Measurements from ENCODE around the gene TPRN. TPM values are rescaled to one million over a fixed set of nuclear protein-coding genes. Genes with fewer than 3 reads are reported as not detected.
"Not testable (repeated sequence)": the region's sequence is repeated elsewhere in the genome, so short reads cannot be mapped to it uniquely, and the experiment has no call there.

TPRN gene, protein sequence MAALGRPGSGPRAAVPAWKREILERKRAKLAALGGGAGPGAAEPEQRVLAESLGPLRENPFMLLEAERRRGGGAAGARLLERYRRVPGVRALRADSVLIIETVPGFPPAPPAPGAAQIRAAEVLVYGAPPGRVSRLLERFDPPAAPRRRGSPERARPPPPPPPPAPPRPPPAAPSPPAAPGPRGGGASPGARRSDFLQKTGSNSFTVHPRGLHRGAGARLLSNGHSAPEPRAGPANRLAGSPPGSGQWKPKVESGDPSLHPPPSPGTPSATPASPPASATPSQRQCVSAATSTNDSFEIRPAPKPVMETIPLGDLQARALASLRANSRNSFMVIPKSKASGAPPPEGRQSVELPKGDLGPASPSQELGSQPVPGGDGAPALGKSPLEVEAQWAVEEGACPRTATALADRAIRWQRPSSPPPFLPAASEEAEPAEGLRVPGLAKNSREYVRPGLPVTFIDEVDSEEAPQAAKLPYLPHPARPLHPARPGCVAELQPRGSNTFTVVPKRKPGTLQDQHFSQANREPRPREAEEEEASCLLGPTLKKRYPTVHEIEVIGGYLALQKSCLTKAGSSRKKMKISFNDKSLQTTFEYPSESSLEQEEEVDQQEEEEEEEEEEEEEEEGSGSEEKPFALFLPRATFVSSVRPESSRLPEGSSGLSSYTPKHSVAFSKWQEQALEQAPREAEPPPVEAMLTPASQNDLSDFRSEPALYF
- 14.0 and 14.8 TPM in 2 replicates for total RNA-seq (2014; rRNA removed; shearing (Covaris generic))

DNA sequence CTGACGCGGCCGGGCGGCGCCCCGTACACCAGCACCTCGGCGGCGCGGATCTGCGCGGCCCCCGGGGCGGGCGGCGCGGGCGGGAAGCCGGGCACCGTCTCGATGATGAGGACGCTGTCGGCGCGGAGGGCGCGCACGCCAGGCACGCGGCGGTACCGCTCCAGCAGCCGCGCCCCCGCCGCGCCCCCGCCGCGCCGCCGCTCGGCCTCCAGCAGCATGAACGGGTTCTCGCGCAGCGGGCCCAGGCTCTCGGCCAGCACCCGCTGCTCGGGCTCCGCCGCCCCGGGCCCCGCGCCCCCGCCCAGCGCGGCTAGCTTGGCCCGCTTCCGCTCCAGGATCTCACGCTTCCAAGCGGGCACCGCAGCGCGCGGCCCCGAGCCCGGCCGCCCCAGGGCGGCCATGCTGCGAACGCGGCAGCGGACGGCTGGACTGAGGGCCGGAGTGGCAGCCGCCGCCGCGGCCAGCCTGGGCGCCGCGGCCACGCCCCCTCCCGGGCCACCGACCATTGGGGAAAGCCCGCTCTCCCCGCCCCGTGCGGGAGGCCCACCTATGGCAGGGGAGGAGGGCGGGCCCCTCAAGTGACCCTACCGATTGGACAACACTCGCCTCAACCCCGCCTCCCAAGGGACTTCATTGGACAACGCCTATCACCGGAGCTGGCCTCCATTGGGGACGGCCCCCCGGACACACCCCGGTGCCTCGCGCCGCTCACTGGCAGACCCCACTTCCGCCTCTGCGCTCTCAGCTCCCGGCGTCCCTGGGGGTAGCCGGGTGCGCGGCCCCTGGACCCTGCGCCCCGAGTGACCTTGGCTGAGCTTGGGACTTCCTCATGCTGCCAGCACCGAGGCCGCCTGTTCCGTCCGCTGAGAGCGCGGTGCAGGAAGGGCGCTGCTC, at the start of gene TPRN:
TPRN (minus strand) TSS at position 431 of the 894 bp plus-strand sequence; CDS start at position 401, 30 bp downstream.
- Histone ChIP-seq H3K4me1 (peaks cover 17% of the 10 kb centered on the region), H3K36me3 (no peaks in the 10 kb centered on the region), H3K27ac (no peak within 1 kb of the TSS), H3K4me3 (peak within 1 kb of the TSS; percentile 58), H3K27me3 (no peaks in the 10 kb centered on the region), H3K9me3 (replicated peaks) (no peaks in the 10 kb centered on the region)
- peak; percentile 100 for DNase-seq

DNA sequence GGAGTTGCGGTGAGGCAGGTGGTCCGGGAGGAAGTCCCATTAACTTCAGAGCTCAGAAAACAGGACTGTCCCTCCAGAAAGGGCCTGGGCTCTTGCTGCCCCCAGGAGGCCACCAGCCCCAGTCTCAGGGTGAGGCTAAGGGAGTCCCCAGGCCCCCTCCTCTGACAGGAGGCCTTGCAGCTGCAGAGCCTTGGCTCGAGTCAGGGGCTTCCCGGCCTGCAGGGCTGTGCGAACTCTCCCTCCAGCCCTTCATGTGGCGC, 47.3 kb upstream of the TPRN start:
- H3K27me3 ChIP-seq: peaks cover 18% of the 10 kb centered on the region
- no peak overlapping the region for H3K27ac ChIP-seq
- H3K36me3 ChIP-seq: peaks cover 10% of the 10 kb centered on the region
- peaks cover 8% of the 10 kb centered on the region; the same call in 1 of the 2 replicates for H3K4me1 ChIP-seq
- H3K4me3 ChIP-seq: no peak overlapping the region
- no peak for DNase-seq
- H3K9me3 ChIP-seq (replicated peaks): no peaks in the 10 kb centered on the region

DNA sequence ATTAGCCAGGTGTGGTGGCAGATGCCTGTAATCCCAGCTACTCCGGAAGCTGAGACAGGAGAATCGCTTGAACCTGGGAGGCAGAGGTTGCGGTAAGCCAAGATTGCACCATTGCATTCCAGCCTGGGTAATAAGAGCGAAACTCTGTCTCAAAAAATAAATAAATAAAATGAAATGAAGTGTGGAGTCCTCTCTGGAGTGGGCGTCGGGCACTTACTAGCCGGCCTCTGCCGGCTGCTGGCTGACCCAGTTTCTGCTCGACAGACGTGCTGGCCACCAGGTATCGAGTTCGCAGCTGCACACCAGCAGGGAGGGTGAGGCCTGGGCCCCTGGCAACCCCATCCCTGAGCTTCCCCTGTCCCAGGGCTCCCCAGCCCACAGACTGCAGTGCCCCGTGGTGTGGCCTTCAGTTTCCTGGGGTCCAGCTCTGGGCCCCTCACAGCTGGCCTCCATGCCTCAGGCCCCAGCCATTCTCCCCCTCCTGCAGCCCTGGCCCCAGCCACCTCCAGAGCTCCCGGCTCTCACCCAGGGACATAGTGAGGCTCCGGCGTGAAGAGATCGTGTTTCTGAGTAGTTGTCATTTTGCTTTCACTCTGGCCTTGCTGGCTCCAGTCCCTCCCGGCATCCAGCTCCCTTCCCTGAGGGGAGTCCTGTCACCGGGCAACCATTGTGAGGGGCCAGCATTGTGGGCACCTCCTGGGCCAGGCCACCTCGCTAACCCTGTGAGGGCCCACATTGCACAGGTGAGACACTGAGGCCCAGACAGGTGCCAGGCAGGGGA, 46.8 kb upstream of the TPRN start:
- no peak overlapping the region for H3K27ac ChIP-seq
- peaks cover 11% of the 10 kb centered on the region; the same call in 1 of the 2 replicates for H3K4me1 ChIP-seq
- H3K36me3 ChIP-seq: peaks cover 15% of the 10 kb centered on the region
- no peak overlapping the region for H3K4me3 ChIP-seq
- DNase-seq: peak in 1 of 2 experiments; percentile 52
- no peaks in the 10 kb centered on the region for H3K9me3 ChIP-seq (replicated peaks)
- H3K27me3 ChIP-seq: peaks cover 18% of the 10 kb centered on the region

DNA sequence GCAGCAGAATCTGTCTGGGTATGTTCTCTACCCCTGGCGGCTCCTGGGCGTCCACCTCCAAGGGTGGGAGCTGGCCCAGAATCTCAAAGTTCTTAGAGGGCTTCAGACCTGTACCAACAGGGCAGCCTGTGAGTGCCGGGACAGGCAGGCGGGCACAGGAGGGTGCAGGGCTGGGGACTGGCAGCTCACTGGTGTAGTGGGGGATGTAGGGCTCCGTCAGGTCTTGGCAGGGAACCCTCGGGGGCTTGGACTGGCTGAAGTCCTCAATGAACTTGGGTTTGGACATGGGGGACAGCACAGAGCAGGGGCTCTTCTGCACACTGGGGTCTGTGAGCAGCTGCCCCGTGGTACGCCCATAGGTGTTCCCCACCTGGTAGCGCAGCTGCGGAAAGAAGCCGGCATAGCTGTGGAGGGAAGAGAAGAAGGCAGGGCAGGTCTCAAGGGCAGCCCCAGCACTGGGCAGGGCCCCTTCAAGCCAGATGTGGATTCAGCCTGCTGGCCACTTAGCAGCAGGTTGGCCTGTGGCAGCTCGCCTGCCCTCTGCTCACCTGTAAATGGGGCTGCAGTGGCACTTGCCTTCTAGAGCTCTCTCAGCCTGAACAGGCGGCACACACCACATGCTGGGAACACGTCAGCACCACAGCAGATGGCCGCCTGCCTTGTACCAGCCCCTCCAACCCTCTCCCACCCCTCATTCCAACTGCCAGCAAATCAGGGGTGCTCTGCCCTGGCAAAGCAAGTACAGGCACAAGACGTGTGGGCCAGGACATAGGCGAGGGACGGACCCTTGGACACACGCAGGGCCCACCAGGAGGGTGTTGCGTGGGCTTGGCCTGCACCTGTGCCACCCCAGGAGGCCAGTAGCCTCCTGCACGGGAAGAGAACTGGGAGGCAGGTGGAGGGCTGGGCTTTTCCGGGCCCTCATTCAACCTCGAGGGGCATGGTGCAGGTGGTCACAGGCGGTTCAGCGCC, 45.2 kb upstream of the TPRN start:
- peaks cover 23% of the 10 kb centered on the region for H3K36me3 ChIP-seq
- peaks cover 11% of the 10 kb centered on the region; the same call in 1 of the 2 replicates for H3K4me1 ChIP-seq
- no peaks in the 10 kb centered on the region for H3K9me3 ChIP-seq (replicated peaks)
- no peak for DNase-seq
- H3K27ac ChIP-seq: no peak overlapping the region
- H3K27me3 ChIP-seq: peaks cover 18% of the 10 kb centered on the region
- H3K4me3 ChIP-seq: no peak overlapping the region

- Histone ChIP-seq H3K4me1 (peaks cover 11% of the 10 kb centered on the region; the same call in 1 of the 2 replicates), H3K4me3 (no peak overlapping the region), H3K27ac (no peak overlapping the region), H3K36me3 (peaks cover 23% of the 10 kb centered on the region), H3K27me3 (peaks cover 14% of the 10 kb centered on the region), H3K9me3 (replicated peaks) (no peaks in the 10 kb centered on the region)
- DNase-seq: no peak
Measured at GRCh38 chr9:137244486-137245449, 44.2 kb upstream of the TPRN start.

GRCh38 chr9:137243626-137244485, 43.3 kb upstream of the TPRN start:
- H3K27ac ChIP-seq: no peak overlapping the region
- no peaks in the 10 kb centered on the region for H3K9me3 ChIP-seq (replicated peaks)
- H3K4me1 ChIP-seq: peaks cover 15% of the 10 kb centered on the region
- DNase-seq: no peak
- peaks cover 8% of the 10 kb centered on the region; the same call in 1 of the 2 replicates for H3K27me3 ChIP-seq
- no peak overlapping the region for H3K4me3 ChIP-seq
- H3K36me3 ChIP-seq: peaks cover 23% of the 10 kb centered on the region

- not testable (repeated sequence) for DNase-seq; H3K27me3 ChIP-seq; H3K27ac ChIP-seq; H3K4me3 ChIP-seq; H3K9me3 ChIP-seq (replicated peaks)
- H3K36me3 ChIP-seq: peaks cover 23% of the 10 kb centered on the region
- H3K4me1 ChIP-seq: peaks cover 21% of the 10 kb centered on the region
Measured at GRCh38 chr9:137243266-137243625, 42.7 kb upstream of the TPRN start.

DNA sequence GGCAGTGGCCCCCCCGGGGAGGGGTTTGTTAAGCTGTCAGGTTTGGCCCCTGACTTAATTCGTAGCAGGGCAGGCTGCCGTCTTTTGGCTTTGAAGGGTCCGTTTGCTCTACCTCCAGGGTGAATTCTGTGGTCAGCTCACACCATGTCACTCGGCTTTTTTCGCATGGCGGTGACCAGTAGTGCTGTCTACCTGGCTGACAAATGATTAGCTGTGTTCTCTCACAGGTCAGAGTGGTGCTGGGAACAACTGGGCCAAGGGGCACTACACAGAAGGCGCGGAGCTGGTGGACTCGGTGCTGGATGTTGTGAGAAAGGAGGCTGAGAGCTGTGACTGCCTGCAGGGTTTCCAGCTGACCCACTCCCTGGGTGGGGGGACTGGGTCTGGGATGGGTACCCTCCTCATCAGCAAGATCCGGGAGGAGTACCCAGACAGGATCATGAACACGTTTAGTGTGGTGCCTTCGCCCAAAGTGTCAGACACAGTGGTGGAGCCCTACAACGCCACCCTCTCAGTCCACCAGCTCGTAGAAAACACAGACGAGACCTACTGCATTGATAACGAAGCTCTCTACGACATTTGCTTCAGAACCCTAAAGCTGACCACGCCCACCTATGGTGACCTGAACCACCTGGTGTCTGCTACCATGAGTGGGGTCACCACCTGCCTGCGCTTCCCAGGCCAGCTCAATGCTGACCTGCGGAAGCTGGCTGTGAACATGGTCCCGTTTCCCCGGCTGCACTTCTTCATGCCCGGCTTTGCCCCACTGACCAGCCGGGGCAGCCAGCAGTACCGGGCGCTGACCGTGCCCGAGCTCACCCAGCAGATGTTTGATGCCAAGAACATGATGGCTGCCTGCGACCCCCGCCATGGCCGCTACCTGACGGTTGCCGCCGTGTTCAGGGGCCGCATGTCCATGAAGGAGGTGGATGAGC, 42.0 kb upstream of the TPRN start:
- no peak for DNase-seq
- peaks cover 28% of the 10 kb centered on the region for H3K4me1 ChIP-seq
- H3K9me3 ChIP-seq (replicated peaks): no peaks in the 10 kb centered on the region
- H3K27ac ChIP-seq: no peak overlapping the region
- peaks cover 23% of the 10 kb centered on the region for H3K36me3 ChIP-seq
- peaks cover under 1% of the 10 kb centered on the region; the same call in 1 of the 2 replicates for H3K27me3 ChIP-seq
- peak overlapping the region; percentile 78 for H3K4me3 ChIP-seq

DNA sequence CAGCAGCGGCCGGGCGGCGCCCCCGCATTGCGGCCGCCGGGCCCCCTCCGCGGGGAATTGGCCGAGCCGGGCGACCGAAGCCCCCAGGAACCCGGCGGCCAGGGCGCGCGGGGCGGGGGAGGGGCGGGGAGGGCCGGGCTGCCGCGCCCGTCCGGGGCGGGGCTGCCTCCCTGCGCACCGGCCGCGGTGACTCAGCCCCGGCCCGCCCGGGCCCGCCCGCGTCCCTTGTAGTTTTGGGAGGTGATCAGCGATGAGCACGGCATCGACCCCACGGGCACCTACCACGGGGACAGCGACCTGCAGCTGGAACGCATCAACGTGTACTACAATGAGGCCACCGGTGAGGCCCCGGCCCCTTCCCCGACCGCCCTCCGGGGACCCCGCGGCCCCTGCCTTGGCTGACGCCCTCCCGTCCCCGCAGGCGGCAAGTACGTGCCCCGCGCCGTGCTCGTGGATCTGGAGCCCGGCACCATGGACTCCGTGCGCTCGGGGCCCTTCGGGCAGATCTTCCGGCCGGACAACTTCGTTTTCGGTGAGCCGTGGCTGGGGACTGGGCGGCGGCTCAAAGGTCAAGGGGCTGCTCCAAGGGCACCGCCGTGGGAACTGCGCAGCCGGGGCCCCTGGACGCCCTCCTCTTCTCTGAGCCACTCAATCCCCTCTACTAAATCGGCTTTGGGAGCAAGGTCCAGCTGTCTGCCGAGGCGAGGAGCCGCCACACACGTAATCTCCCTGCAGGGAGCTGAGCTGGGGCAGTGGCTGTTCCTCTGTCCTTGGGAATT, 41.1 kb upstream of the TPRN start:
- H3K4me3 ChIP-seq: peak overlapping the region; percentile 78
- no peaks in the 10 kb centered on the region for H3K9me3 ChIP-seq (replicated peaks)
- H3K4me1 ChIP-seq: peaks cover 31% of the 10 kb centered on the region
- H3K27me3 ChIP-seq: no peaks in the 10 kb centered on the region
- H3K27ac ChIP-seq: peak overlapping the region; percentile 36; the same call in 1 of the 2 replicates
- no peak for DNase-seq
- H3K36me3 ChIP-seq: peaks cover 23% of the 10 kb centered on the region

DNA sequence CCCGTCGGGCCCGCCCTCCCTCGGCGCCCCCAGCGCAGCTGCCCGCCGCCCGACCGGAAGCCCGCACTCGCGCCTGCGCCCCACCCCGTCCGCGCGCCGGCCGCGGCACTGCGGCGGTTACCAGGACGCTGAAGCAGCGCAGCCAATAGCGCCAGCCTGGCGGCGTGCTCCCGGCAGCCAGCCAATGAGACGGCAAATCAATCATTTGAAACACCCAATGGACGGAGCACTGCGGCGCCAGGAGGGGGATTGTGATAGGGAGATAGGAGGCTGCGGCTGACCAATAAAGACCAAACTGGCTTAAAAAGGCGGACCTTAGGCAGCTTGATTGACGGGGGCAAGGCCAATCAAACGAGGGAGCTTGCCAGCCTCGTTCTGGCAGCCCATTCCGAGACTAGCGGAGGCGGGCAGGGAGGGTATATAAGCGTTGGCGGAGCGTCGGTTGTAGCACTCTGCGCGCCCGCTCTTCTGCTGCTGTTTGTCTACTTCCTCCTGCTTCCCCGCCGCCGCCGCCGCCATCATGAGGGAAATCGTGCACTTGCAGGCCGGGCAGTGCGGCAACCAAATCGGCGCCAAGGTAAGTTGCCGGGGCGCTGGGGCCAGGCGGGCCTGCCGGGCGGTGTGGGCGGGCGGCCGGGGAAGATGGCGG, 40.4 kb upstream of the TPRN start, which contains the start of gene TUBB4B:
TUBB4B (plus strand) TSS at position 447 of the 649 bp plus-strand sequence; CDS start at position 521, 74 bp downstream.
- Histone ChIP-seq H3K36me3 (peaks cover 23% of the 10 kb centered on the region), H3K27me3 (no peaks in the 10 kb centered on the region), H3K4me1 (peaks cover 38% of the 10 kb centered on the region), H3K27ac (peak within 1 kb of the TSS; percentile 88), H3K9me3 (replicated peaks) (no peaks in the 10 kb centered on the region), H3K4me3 (peak within 1 kb of the TSS; percentile 78)
- DNase-seq: peak; percentile 100

Measured in SJCRH30 (cell line).